Calu3 (cell line): Measurements from ENCODE around the gene STK11. TPM values are rescaled to one million over a fixed set of nuclear protein-coding genes. Genes with fewer than 3 reads are reported as not detected.

Experiments used
- BruUV-seq: library from RNA; stranded (reverse); fragments of 400-500 nt; replicated peaks from 2 replicates; lab custom pipeline; 2021; lab: Mats Ljungman, UMichigan
- CTCF ChIA-PET: fragments of 300-600 bp; sonication (Branson Sonifier 250); formaldehyde crosslinking; loops from one replicate; lab custom pipeline; 2022; ENCODE audit warnings: antibody characterized with exemption; lab: Charles Lee
- DNase-seq: peaks from one replicate; pipeline ENCODE4 v3.0.0; 2022
- H3K27ac Mint-ChIP-seq: one replicate; pipeline ENCODE4 v1.8.0; 2022; ENCODE audit warnings: mixed read lengths; ENCODE audit not compliant: unreplicated experiment
- H3K27me3 Mint-ChIP-seq: one replicate; pipeline ENCODE4 v1.8.0; 2022; ENCODE audit warnings: mixed read lengths; ENCODE audit not compliant: unreplicated experiment
- H3K36me3 Mint-ChIP-seq: one replicate; pipeline ENCODE4 v1.8.0; 2022; ENCODE audit warnings: mild to moderate bottlenecking, moderate library complexity, mixed read lengths; ENCODE audit not compliant: insufficient read depth, unreplicated experiment
- H3K4me1 Mint-ChIP-seq: one replicate; pipeline ENCODE4 v1.8.0; 2022; ENCODE audit warnings: mild to moderate bottlenecking, low read depth, mixed read lengths; ENCODE audit not compliant: unreplicated experiment
- H3K4me3 Mint-ChIP-seq: one replicate; pipeline ENCODE4 v1.8.0; 2022; ENCODE audit warnings: mild to moderate bottlenecking, low read depth, moderate library complexity, mixed read lengths; ENCODE audit not compliant: unreplicated experiment
- H3K9me3 Mint-ChIP-seq: one replicate; pipeline ENCODE4 v1.8.0; 2022; ENCODE audit warnings: low read depth, mixed read lengths; ENCODE audit not compliant: unreplicated experiment
- CTCF ChIP-seq: fragments of 200-600 bp; IDR thresholded peaks from one replicate; pipeline ENCODE4 v1.8.0; 2022; ENCODE audit warnings: antibody characterized with exemption; ENCODE audit not compliant: unreplicated experiment
- intact Hi-C: fragments of 100-400 bp; cut with micrococcal nuclease; formaldehyde crosslinking; loops from one replicate; pipeline ENCODE4 v1.10.0; 2022; ENCODE audit not compliant: unreplicated experiment
- total RNA-seq: library from RNA; stranded (reverse); gene quantifications from 2 replicates; pipeline ENCODE4 v1.2.3, GENCODE V29; 2022

The STK11 gene
- total RNA-seq, 1 experiment from 2014 or later: 58.3 TPM

DNA sequence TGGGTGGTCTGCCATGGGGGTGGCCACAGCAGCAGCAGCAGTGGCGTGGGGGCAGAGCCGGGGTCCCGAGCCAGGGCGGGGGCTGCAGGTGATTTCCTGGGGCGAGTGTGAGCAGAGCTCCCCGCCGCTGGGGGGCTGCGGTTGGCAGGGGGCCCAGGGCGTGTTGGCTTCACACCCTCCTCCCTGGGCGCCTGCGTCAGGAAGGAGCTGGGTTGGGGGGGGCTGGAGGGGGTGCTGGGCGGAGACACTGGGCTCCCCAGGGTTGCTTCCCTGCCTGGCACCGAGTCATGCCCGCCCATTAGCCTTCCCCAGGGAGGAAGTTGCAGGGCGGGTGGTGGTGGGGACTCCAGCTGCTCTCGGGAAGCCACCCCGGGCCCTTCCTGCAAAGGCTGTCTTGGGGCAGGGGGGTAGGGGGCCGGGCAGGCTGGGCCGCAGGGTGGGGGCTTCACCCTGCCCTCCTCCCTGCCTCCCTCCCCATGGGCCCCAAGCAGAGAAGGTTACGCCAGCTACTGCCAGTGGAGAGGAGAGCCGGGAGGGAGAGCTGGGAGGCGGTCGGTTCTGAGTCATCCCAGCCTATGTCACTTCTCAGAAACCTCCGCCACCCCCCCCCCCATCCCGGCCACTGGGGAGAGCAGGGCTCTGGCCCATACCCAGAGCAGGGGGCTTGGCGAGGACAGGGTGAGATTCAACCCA, 47.4 kb downstream of the STK11 start:
- Mint-ChIP-seq H3K9me3 (no peaks in the 10 kb centered on the region), H3K27ac (peak overlapping the region; percentile 93), H3K4me1 (peaks cover 7% of the 10 kb centered on the region), H3K27me3 (no peaks in the 10 kb centered on the region), H3K36me3 (peaks cover 91% of the 10 kb centered on the region), H3K4me3 (peak overlapping the region; percentile 88)
- TF ChIP-seq CTCF: no peak
- BruUV-seq: no TSS peak
- peak; percentile 73 for DNase-seq
- CTCF ChIA-PET: interaction anchor here (0.6 to 1.7 kb wide), 5 partner anchors 9 to 495 kb away, joined by 3 to 9 read pairs (median 6); no protein-coding TSS in a partner anchor
- intact Hi-C loops: no loop called here

DNA sequence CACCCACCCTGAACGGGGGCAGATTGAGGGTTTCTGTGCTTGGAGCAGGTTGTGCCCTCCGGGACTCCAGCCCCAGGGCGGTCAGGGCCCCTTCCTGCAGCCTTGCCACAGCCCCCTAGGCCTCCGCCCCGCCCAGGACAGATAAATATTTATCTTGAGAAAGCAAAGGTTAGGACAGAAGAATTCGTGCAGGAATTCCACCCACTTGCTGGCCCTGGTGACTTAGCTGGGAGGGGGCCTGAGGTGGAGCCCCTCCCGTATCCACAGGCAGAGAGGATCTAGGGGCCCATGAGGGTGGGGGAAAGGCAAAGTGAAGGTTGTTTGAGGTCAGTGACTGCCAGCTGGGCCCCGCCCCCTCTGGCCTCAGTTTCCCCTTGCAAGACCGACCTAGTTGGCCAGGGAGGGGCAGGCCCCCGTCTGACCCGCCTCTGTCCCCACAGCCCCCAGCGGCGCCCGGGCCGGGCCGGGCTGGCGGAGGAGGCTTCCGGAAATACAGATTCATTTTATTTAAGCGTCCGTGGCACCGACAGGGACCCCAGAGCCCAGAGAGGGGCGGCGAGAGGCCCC, 48.0 kb downstream of the STK11 start:
- CTCF ChIA-PET: interaction anchor here (1.4 to 1.7 kb wide), 3 partner anchors 8 to 13 kb away, joined by 6 to 9 read pairs (median 9); no protein-coding TSS in a partner anchor
- peaks cover 93% of the 10 kb centered on the region for H3K36me3 Mint-ChIP-seq

DNA sequence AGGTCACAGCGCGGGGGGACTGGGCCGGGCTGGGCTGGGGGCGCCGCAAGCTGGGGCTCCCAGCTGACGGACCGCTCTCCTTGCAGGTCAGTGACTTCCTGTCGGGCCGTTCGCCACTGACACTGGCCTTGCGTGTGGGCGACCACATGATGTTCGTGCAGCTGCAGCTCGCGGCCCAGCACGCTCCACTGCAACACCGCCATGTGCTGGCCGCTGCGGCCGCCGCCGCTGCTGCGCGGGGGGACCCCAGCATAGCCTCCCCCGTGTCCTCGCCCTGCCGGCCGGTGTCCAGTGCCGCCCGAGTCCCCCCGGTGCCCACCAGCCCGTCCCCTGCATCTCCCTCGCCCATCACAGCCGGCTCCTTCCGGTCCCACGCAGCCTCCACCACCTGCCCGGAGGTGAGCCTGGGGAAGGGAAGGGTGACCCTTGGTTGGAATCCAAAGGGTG, 48.5 kb downstream of the STK11 start:
- Mint-ChIP-seq H3K27me3 (no peaks in the 10 kb centered on the region), H3K9me3 (no peaks in the 10 kb centered on the region), H3K4me3 (peak overlapping the region; percentile 88), H3K4me1 (peaks cover 8% of the 10 kb centered on the region), H3K27ac (no peak overlapping the region), H3K36me3 (peaks cover 93% of the 10 kb centered on the region)
- CTCF ChIA-PET: interaction anchor here (1.4 to 1.7 kb wide), 3 partner anchors 8 to 12 kb away, joined by 6 to 9 read pairs (median 9); no protein-coding TSS in a partner anchor
- intact Hi-C loops: no loop called here
- DNase-seq: no peak
- no TSS peak for BruUV-seq
- no peak for TF ChIP-seq CTCF

More for the DNA sequence above, 48.0 kb downstream of the STK11 start:
- H3K27ac Mint-ChIP-seq: peak overlapping the region; percentile 44
- H3K9me3 Mint-ChIP-seq: no peaks in the 10 kb centered on the region
- intact Hi-C loops: no loop called here
- H3K4me3 Mint-ChIP-seq: peak overlapping the region; percentile 88
- TF ChIP-seq CTCF: no peak
- H3K27me3 Mint-ChIP-seq: no peaks in the 10 kb centered on the region
- no TSS peak for BruUV-seq
- peaks cover 8% of the 10 kb centered on the region for H3K4me1 Mint-ChIP-seq
- peak; percentile 53 for DNase-seq

GRCh38 chr19:1254530-1255185, 49.1 kb downstream of the STK11 start:
- no TSS peak for BruUV-seq
- Mint-ChIP-seq H3K4me1 (peaks cover 8% of the 10 kb centered on the region), H3K27ac (no peak overlapping the region), H3K9me3 (no peaks in the 10 kb centered on the region), H3K36me3 (peaks cover 96% of the 10 kb centered on the region), H3K4me3 (peak overlapping the region; percentile 88), H3K27me3 (no peaks in the 10 kb centered on the region)
- no peak for TF ChIP-seq CTCF
- intact Hi-C loops: no loop called here
- CTCF ChIA-PET: no interaction called here
- DNase-seq: no peak
